SK-N-SH treated with all-trans-retinoic acid at 6 μM for 48 hours (cell line): Measurements from ENCODE around the gene PLEKHN1.

Source experiments
- POU6F1 ChIP-seq: fragments of 250-450 bp; sonication (Bioruptor Pico); IDR thresholded peaks from 2 replicates; pipeline ENCODE4 v1.8.0; 2021; ENCODE audit warnings: low read depth, mild to moderate bottlenecking, moderate library complexity, borderline replicate concordance
- ZFP3 ChIP-seq: fragments of 250-450 bp; sonication (Bioruptor Pico); IDR thresholded peaks from 2 replicates; pipeline ENCODE4 v1.5.0; 2020; ENCODE audit warnings: mild to moderate bottlenecking, moderate library complexity
- TF ChIP-seq, protein P1 (sequence below): fragments of 250-450 bp; sonication (Bioruptor Pico); IDR thresholded peaks from 2 replicates; pipeline ENCODE4 v1.8.0; 2020; ENCODE audit warnings: mild to moderate bottlenecking, moderate library complexity, borderline replicate concordance

- TF ChIP-seq POU6F1 (CRISPR knock-in tag) (no peak), ZFP3 (CRISPR knock-in tag) (no peak)
- TF ChIP-seq, protein P1, sequence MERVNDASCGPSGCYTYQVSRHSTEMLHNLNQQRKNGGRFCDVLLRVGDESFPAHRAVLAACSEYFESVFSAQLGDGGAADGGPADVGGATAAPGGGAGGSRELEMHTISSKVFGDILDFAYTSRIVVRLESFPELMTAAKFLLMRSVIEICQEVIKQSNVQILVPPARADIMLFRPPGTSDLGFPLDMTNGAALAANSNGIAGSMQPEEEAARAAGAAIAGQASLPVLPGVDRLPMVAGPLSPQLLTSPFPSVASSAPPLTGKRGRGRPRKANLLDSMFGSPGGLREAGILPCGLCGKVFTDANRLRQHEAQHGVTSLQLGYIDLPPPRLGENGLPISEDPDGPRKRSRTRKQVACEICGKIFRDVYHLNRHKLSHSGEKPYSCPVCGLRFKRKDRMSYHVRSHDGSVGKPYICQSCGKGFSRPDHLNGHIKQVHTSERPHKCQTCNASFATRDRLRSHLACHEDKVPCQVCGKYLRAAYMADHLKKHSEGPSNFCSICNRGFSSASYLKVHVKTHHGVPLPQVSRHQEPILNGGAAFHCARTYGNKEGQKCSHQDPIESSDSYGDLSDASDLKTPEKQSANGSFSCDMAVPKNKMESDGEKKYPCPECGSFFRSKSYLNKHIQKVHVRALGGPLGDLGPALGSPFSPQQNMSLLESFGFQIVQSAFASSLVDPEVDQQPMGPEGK (CRISPR knock-in tag): no peak
Measured at GRCh38 chr1:943545-944340, 22.5 kb upstream of the PLEKHN1 start.
